NCI-H1694 (cell line): Measurements from ENCODE around the gene TBP.
"Not testable (repeated sequence)": the region's sequence is repeated elsewhere in the genome, so short reads cannot be mapped to it uniquely, and the experiment has no call there.

Experiments
- DNase-seq: peaks from one replicate; lab custom pipeline; 2025; lab: John Stamatoyannopoulos, UW

Gene TBP

DNA sequence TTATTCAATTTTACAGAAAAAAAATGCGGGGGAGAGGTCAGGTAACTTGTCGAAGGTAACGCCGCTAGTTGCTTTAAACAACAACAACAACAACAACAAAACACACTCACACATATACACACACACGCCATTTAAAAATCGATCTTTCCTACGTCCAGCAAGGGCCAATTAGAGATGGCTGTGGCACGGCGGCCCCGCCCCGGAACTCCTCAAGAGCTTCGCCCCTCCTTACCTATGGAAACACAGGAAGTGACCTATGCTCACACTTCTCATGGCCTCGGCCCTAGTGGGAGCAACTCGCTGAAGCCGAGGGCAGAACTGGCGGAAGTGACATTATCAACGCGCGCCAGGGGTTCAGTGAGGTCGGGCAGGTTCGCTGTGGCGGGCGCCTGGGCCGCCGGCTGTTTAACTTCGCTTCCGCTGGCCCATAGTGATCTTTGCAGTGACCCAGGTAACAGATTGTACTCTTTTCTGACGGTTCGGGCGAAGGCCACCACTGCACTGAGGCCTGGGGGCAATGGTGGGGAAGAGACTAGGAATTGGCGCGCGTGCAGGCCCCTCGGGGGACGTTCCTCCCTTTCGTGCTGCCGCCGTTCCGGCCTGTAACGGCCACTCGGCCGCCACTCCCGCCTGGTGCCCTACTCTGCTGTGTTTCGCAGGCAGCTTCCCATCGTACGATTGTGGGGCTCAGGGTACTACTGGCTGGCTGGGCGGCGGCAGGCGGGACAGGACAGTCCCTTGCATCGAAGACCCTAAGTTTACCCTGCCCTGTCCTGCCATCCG lies at the start of gene TBP:
Gene TBP, plus strand, starts transcription at position 357 of the 783 bp plus-strand sequence. CDS start 2,661 bp downstream, outside the sequence.
- peak; percentile 97 for DNase-seq

DNA sequence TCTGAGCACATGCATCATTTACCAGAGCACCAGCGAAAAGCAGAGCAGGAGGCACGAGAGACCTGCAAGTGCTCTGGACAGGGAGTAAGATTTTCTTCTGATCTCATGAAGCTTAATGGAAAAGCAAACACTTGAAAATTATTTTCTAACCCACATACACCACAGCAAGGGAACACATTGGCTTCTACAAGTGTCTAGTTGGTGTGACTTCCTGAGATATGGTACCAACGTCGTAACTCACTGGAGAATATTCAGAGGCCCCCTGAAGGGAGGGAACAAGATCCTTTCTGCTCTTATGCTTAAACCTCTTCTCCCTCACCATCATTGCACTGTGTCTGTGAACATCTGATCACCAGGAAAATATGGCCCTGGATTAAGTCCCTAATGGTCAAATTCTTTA lies 49.7 kb upstream of the TBP start:
- no peak for DNase-seq

DNA sequence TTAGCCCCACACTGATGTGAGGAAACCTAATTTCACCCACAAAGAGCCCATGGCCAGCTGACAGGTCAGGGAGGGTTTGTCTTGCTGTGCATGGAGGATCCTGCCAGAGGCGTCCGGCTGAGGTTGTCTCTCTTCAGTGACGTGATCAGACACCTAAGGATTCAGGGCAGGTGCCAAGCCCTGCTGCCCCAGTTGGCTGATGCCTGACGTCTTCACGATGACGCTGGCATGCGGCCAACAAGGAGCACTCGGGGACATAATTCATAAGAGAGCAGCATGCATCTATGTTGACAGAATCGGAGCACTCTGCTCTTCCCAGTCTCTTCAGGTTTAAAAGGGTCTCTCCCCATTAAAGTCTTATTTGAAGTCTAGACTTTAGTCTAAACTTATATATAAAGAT lies 48.9 kb upstream of the TBP start:
- no peak for DNase-seq

DNA sequence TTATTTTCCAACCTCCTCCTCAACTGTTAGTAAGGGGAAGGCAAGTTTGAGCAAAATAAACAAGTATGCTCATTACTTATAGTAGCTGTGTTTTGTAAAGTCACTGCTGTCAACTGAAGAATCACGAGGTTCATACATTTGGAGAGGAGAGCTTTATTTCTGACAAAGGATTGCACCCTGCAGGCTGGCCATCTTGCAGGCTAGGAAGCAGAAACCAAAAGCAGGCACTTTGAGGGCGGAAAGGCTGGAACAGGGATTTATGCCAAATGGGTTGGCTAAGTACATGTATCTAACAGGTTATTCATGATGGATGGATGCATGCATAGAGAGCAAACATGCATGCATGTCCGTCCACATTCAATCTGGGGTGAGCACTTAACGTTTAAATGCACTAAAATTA lies 47.7 kb upstream of the TBP start:
- DNase-seq = no peak

DNA sequence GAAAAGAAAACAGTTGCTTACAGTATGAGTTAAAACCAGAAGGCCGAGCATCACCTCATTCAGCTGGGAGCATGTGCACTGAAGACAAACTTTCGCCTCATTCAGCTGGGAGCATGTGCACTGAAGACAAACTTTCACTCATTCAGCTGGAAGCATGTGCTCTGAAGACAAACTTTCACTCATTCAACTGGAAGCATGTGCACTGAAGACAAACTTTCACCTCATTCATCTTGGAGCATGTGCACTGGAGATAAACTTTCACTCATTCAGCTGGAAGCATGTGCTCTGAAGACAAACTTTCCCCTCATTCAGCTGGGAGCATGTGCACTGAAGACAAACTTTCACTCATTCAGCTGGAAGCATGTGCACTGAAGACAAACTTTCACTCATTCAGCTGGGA lies 46.4 kb upstream of the TBP start:
- DNase-seq = not testable (repeated sequence)

DNA sequence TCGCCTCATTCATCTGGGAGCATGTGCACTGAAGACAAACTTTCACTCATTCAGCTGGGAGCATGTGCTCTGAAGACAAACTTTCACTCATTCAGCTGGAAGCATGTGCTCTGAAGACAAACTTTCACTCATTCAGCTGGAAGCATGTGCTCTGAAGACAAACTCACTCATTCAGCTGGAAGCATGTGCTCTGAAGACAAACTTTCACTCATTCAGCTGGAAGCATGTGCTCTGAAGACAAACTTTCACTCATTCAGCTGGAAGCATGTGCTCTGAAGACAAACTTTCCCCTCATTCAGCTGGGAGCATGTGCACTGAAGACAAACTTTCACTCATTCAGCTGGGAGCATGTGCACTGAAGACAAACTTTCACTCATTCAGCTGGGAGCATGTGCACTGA lies 45.9 kb upstream of the TBP start:
- DNase-seq = not testable (repeated sequence)

DNA sequence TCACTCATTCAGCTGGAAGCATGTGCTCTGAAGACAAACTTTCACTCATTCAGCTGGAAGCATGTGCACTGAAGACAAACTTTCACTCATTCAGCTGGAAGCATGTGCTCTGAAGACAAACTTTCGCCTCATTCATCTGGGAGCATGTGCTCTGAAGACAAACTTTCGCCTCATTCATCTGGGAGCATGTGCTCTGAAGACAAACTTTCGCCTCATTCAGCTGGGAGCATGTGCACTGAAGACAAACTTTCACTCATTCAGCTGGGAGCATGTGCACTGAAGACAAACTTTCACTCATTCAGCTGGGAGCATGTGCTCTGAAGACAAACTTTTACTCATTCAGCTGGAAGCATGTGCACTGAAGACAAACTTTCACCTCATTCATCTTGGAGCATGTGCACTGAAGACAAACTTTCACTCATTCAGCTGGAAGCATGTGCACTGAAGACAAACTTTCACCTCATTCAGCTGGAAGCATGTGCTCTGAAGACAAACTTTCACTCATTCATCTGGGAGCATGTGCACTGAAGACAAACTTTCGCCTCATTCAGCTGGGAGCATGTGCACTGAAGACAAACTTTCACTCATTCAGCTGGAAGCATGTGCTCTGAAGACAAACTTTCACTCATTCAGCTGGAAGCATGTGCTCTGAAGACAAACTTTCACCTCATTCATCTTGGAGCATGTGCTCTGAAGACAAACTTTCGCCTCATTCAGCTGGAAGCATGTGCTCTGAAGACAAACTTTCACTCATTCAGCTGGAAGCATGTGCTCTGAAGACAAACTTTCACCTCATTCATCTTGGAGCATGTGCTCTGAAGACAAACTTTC lies 45.1 kb upstream of the TBP start:
- not testable (repeated sequence) for DNase-seq

DNA sequence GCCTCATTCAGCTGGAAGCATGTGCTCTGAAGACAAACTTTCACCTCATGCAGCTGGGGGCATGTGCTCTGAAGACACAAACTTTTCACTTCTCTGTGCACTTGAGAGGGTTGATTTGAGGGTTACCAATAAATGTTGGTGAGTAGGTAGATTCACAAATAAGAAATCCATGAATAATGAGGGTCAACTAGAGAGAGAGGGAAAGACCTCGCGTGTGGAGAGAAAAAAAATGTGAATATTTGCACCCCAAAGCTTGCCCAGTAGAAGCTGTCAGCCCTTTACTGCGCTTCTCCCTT lies 44.5 kb upstream of the TBP start:
- DNase-seq = no peak

DNA sequence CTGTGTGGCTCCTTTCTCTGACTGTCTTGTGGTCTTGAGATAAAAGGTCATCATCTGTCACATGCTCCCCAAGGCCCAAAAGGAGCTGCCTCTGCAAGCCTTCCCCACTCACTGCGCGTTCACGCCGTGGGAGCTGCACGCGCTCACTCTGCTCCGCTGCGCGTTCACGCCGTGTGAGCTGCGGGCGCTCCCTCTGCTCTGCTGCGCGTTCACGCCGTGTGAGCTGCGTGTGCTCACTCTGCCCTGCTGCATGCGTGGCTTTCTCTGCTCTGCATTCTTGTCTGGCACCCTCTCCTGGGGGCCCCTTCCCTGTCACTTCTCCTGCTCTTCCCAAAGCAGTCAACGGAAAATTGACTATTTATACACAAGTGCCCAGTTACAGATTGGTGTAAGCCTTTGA lies 43.5 kb upstream of the TBP start:
- no peak for DNase-seq

DNA sequence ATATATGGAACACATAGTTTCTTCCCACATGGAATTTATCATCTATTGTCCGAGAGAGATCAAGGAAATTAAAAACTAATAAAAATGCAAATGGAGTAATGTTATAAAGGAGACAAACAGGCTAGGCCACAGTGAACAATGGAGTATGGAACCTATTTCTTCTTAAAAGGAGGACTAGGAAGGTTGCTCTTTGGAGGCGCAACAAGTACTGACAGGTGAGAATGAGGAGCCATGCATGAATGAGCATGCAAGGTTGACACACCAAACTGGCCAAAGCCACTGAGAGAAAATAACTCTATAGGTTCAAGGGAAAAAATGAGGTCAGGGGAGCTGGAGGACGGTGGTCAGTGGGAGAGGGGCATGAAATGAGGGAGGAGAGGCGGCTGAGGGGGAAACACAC lies 41.9 kb upstream of the TBP start:
- no peak for DNase-seq

GRCh38 chr6:170514908-170515307 lies 39.3 kb upstream of the TBP start:
- DNase-seq = no peak

DNA sequence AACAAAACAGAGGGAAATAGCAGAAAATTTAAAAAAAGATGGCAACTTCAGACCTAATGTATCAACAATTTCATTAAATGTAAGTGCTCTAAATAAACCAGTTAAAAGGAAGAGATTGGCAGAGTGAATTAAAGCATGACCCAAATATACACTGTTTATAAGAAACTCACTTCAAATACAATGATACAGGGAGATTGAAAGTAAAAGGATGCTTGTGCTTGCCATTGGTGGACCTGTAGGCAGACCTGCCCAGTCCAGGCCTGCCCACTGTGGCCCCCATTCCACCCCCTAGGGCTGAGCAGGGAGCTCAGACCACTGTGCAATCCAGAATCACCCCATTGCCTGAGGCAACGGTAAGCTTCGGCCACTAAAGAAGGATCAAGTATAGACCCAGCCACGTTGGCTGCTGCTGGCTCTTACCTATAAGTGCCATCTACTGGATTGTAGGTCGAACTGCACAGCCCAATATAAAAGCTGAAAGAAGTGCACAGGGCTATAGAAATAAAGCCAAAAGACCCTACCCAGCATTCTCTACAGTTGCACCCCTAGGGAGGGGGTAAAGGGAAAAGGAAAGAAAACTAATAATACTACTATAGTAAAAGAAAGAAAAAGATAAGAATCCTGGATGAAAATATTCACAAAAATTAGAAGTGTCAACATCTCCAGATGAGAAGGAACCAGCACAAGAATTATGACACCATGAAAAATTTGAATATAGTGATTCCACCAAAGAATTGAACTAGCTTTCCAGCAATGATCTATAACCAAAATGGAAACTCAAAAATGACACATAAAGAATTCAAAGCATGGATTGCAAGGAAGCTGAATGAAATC lies 37.2 kb upstream of the TBP start:
- peak; percentile 65 for DNase-seq

DNA sequence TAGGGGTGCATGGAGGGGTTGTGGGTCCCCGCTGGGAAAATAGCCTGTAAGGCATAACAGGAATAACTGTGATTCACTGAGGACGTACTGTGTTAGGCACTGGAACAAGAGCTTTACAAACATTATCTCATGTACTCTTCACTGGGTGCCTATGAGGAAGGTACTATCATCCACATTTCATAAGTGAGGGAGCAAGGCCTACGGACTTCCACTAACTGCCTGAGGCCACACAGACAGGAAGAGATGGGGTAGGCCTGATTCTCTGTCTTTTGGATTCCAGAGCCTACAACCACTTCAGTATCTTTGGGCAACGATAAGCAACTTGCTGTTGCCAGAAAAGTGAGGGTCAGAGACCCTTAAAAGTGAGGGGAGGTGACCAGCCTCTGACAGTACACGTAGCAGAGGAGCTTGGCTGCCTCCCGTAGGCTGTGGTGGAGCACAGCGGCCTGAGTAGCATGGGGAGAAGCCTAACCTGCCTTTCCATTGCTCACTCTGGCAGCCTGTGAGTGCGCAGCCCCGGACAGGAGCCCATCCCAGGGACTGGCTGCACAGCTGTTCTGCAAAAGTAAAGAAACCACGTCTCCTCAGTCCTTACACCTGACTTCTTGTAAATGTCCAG lies 31.5 kb upstream of the TBP start:
- no peak for DNase-seq

- no peak for DNase-seq
Measured at GRCh38 chr6:170523256-170524171, 30.7 kb upstream of the TBP start.

- DNase-seq = peak; percentile 19
Measured at GRCh38 chr6:170524172-170524502, 30.0 kb upstream of the TBP start.

- no peak for DNase-seq
Measured at GRCh38 chr6:170525795-170526194, 28.4 kb upstream of the TBP start.

DNA sequence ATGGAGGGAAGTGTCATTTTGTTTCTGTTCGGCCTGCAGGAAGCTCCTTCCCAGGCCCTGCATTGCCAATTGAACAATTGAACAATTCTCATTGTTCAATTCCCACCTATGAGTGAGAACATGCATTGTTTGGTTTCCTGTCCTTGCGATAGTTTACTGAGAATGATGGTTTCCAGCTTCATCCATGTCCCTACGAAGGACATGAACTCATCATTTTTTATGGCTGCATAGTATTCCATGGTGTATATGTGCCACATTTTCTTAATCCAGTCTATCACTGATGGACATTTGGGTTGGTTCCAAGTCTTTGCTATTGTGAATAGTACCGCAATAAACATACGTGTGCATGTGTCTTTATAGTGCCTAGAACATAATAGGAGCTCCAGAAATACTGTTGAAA lies 26.2 kb upstream of the TBP start:
- not testable (repeated sequence) for DNase-seq

GRCh38 chr6:170529839-170530469 lies 24.2 kb upstream of the TBP start:
- peak; percentile 49 for DNase-seq

DNA sequence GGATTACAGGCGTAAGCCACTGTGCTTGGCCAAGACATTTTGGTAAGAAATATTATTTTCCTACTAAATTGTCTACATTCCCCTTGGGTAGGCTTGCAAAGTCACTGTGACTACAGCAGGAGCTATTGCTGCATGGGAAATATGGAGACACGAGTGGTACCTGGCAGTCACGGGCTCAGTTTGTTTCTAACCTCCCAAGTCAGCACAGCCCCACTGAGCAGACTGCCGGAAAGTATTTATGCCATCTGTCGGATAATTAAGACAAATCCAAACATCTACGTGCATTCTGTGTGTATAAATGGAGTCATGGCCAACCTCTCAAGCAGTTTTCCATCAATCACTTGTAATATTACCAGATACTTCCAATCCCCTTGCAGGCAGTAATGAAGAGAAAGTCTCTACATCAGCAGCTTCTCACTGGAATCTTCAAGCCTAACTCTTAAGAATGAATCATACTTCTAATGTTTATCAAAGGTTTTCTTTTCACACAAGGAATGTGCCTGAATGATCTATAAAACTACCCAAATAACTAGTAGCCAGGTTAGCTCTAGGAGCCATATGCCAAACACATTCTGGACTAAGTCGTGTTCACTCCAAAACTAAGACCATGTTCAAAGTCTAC lies 21.2 kb upstream of the TBP start:
- DNase-seq = no peak

DNA sequence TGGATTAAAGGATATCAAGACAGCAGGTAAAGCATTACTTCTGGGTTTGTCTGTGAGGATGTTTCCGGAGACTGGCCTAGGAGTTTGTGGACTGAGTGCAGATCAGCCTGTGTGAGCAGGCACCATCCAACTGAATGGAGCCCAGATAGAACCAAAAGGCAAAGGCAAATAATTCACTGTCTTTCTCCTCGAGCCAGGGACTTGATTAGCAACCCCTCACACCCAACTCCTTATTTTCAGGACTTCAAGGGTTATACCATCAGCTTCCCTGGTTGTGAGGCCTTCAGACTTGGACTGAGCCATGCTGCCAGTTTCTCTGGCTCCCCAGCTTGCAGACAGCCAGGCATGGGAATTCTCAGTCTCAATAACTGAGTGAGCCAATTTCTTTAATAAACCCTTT lies 20.4 kb upstream of the TBP start:
- no peak for DNase-seq
